Measurements from ENCODE around the gene BIRC3.

- TF ChIP-seq, protein P1, sequence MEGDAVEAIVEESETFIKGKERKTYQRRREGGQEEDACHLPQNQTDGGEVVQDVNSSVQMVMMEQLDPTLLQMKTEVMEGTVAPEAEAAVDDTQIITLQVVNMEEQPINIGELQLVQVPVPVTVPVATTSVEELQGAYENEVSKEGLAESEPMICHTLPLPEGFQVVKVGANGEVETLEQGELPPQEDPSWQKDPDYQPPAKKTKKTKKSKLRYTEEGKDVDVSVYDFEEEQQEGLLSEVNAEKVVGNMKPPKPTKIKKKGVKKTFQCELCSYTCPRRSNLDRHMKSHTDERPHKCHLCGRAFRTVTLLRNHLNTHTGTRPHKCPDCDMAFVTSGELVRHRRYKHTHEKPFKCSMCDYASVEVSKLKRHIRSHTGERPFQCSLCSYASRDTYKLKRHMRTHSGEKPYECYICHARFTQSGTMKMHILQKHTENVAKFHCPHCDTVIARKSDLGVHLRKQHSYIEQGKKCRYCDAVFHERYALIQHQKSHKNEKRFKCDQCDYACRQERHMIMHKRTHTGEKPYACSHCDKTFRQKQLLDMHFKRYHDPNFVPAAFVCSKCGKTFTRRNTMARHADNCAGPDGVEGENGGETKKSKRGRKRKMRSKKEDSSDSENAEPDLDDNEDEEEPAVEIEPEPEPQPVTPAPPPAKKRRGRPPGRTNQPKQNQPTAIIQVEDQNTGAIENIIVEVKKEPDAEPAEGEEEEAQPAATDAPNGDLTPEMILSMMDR (IDR thresholded peaks at IDR 0.05 in 2 of 3, conservative IDR thresholded peaks at IDR 0.05 in 1 of 3; ENCODE audit: borderline replicate concordance in 1 of 3, insufficient read depth in 1 of 3, low read depth in 2 of 3, low read length in 2 of 3), result no peak
- no peak for TF ChIP-seq POLR2A (IDR thresholded peaks at IDR 0.05; ENCODE audit: borderline replicate concordance, extremely low read depth, insufficient read depth, insufficient read length)
- no peak for TF ChIP-seq RAD21 (IDR thresholded peaks at IDR 0.05; ENCODE audit: low read depth)
- TF ChIP-seq ZBTB33 (IDR thresholded peaks at IDR 0.05; ENCODE audit: extremely low read depth, insufficient replicate concordance, low read length), result no peak
- TF ChIP-seq EZH2 (IDR thresholded peaks at IDR 0.05), result no peak
- no peak for TF ChIP-seq POLR2AphosphoS5 (IDR thresholded peaks at IDR 0.05; ENCODE audit: low read depth, low read length)
- no peak for TF ChIP-seq EGR1 (IDR thresholded peaks at IDR 0.05; ENCODE audit: low read depth)
- no peak for TF ChIP-seq ELF1 (IDR thresholded peaks at IDR 0.05; ENCODE audit: borderline replicate concordance, low read depth)
- TF ChIP-seq MAX (IDR thresholded peaks at IDR 0.05), result no peak
- no peak for TF ChIP-seq YY1 (IDR thresholded peaks at IDR 0.05; ENCODE audit: extremely low read depth, insufficient replicate concordance, low read depth, low read length)
Observed at GRCh38 chr11:102330231-102330630, 12.9 kb downstream of the BIRC3 start.
